ENCODE data around the gene KCNQ1OT1. TPM values are rescaled to one million over a fixed set of nuclear protein-coding genes. Genes with fewer than 3 reads are reported as not detected.

KCNQ1OT1 gene
- total RNA-seq, 2 donors from 2014 or later = 5.2 to 6.9 TPM

- TF ChIP-seq CTCF (conservative IDR thresholded peaks at IDR 0.05) = no peak
- Mint-ChIP-seq H3K27ac (no peak overlapping the region), H3K27me3 (ENCODE audit: insufficient read depth) (no peaks in the 10 kb centered on the region), H3K36me3 (ENCODE audit: low read depth) (peaks cover 15% of the 10 kb centered on the region), H3K4me3 (no peak overlapping the region), H3K4me1 (peaks cover 9% of the 10 kb centered on the region), H3K9me3 (peaks cover 4% of the 10 kb centered on the region)
- Histone ChIP-seq H3K4me1 (ENCODE audit: control insufficient read depth, insufficient read depth, low read length) (no peaks in the 10 kb centered on the region), H3K27ac (ENCODE audit: low read depth, low read length) (no peak overlapping the region), H3K9me3 (ENCODE audit: control insufficient read depth, low read length) (no peaks in the 10 kb centered on the region), H3K9ac (ENCODE audit: extremely low read depth, low read length, poor library complexity, severe bottlenecking) (no peak overlapping the region), H3K36me3 (ENCODE audit: control insufficient read depth, insufficient read depth, low read length) (peaks cover 13% of the 10 kb centered on the region), H3K4me3 (ENCODE audit: low read length) (no peak overlapping the region), H3K27me3 (ENCODE audit: control insufficient read depth, insufficient read depth, low read length, poor library complexity, severe bottlenecking) (no peaks in the 10 kb centered on the region)
- WGBS, 2 experiments (ENCODE audit: insufficient coverage in 1 of 2, insufficient read length in 1 of 2) = 90 to 91% methylated on average over 5 of the region's 5 CpGs
- DNase-seq = peak; percentile 17
Observed at GRCh38 chr11:2668876-2669275, 30.9 kb downstream of the KCNQ1OT1 start.

- no peak overlapping the region for H3K27ac ChIP-seq (ENCODE audit: low read depth, low read length)
- no peak for TF ChIP-seq CTCF (conservative IDR thresholded peaks at IDR 0.05)
- no peaks in the 10 kb centered on the region for H3K4me1 ChIP-seq (ENCODE audit: control insufficient read depth, insufficient read depth, low read length)
- Mint-ChIP-seq H3K27ac (no peak overlapping the region), H3K9me3 (peaks cover 11% of the 10 kb centered on the region), H3K36me3 (ENCODE audit: low read depth) (peaks cover 24% of the 10 kb centered on the region), H3K4me1 (peaks cover 1% of the 10 kb centered on the region), H3K27me3 (ENCODE audit: insufficient read depth) (no peaks in the 10 kb centered on the region), H3K4me3 (no peak overlapping the region)
- no peaks in the 10 kb centered on the region for H3K27me3 ChIP-seq (ENCODE audit: control insufficient read depth, insufficient read depth, low read length, poor library complexity, severe bottlenecking)
- no peaks in the 10 kb centered on the region for H3K9me3 ChIP-seq (ENCODE audit: control insufficient read depth, low read length)
- H3K4me3 ChIP-seq (ENCODE audit: low read length) = no peak overlapping the region
- H3K9ac ChIP-seq (ENCODE audit: extremely low read depth, low read length, poor library complexity, severe bottlenecking) = no peak overlapping the region
- DNase-seq = peak; percentile 16
- H3K36me3 ChIP-seq (ENCODE audit: control insufficient read depth, insufficient read depth, low read length) = peaks cover 20% of the 10 kb centered on the region
- WGBS, 2 experiments (ENCODE audit: insufficient coverage in 1 of 2, insufficient read length in 1 of 2) = 95 to 100% methylated on average over 1 to 2 of the region's 2 CpGs
Observed at GRCh38 chr11:2667940-2668339, 31.9 kb downstream of the KCNQ1OT1 start.

- no peaks in the 10 kb centered on the region for H3K4me1 ChIP-seq (ENCODE audit: control insufficient read depth, insufficient read depth, low read length)
- no peak for TF ChIP-seq CTCF (conservative IDR thresholded peaks at IDR 0.05)
- H3K36me3 ChIP-seq (ENCODE audit: control insufficient read depth, insufficient read depth, low read length) = peaks cover 20% of the 10 kb centered on the region
- H3K4me3 ChIP-seq (ENCODE audit: low read length) = no peak overlapping the region
- Mint-ChIP-seq H3K4me1 (no peaks in the 10 kb centered on the region), H3K27me3 (ENCODE audit: insufficient read depth) (peaks cover 4% of the 10 kb centered on the region), H3K4me3 (no peak overlapping the region), H3K9me3 (peaks cover 18% of the 10 kb centered on the region), H3K27ac (no peak overlapping the region), H3K36me3 (ENCODE audit: low read depth) (peaks cover 32% of the 10 kb centered on the region)
- DNase-seq = peak; percentile 21
- H3K9me3 ChIP-seq (ENCODE audit: control insufficient read depth, low read length) = no peaks in the 10 kb centered on the region
- WGBS, 2 experiments (ENCODE audit: insufficient coverage in 1 of 2, insufficient read length in 1 of 2) = 90% methylated on average over 13 to 15 of the region's 15 CpGs
- no peak overlapping the region for H3K27ac ChIP-seq (ENCODE audit: low read depth, low read length)
- H3K27me3 ChIP-seq (ENCODE audit: control insufficient read depth, insufficient read depth, low read length, poor library complexity, severe bottlenecking) = no peaks in the 10 kb centered on the region
- no peak overlapping the region for H3K9ac ChIP-seq (ENCODE audit: extremely low read depth, low read length, poor library complexity, severe bottlenecking)
Observed at GRCh38 chr11:2666828-2667570, 32.8 kb downstream of the KCNQ1OT1 start.

All from endodermal cell (in vitro differentiated cells).